Measurements from ENCODE around the gene TULP4.
"Not testable (repeated sequence)": the region's sequence is repeated elsewhere in the genome, so short reads cannot be mapped to it uniquely, and the experiment has no call there.

Gene TULP4

DNA sequence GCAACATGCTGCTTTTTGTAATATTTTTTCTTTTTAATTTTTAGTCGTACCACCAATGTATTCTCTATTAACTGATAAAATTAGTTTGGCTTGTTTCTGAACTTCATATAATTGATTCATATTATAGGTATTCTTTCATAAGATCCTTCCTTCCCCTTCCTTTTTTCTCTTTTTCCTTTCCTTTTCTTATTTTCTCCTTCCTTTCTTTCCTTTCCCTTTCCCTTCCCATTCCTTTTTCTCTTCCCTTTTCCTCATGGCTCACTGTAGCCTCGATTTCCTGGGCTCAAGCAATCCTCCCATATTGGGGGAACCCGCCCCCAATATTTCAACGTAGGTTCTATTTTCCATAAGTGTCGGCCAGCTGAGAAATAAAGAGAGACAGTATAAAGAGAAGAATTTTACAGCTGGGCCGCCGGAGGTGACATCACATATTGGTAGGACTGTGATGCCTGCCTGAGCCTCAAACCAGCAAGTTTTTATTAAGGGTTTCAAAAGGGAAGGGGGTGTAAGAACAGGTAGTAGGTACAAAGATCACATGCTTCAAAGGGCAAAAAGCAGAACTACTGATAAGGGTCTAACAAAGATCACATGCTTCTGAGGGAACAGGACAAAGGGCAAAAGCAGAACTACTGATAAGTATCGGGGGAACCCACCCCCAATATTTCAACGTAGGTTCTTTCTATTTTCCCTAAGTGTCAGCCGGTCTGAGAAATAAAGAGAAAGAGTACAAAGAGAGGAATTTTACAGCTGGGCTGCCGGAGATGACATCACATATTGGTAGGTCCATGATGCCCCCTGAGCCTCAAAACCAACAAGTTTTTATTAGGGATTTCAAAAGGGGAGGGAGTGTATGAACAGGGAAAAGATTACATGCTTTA is 16.1 kb upstream of the TULP4 start:
- not testable (repeated sequence) for FAIRE-seq

- not testable (repeated sequence) for FAIRE-seq
These were observed 15.4 kb upstream of the TULP4 start for GRCh38 chr6:158296854-158297324.

- FAIRE-seq: not testable (repeated sequence)
These were observed 14.6 kb upstream of the TULP4 start for GRCh38 chr6:158297657-158298056.

DNA sequence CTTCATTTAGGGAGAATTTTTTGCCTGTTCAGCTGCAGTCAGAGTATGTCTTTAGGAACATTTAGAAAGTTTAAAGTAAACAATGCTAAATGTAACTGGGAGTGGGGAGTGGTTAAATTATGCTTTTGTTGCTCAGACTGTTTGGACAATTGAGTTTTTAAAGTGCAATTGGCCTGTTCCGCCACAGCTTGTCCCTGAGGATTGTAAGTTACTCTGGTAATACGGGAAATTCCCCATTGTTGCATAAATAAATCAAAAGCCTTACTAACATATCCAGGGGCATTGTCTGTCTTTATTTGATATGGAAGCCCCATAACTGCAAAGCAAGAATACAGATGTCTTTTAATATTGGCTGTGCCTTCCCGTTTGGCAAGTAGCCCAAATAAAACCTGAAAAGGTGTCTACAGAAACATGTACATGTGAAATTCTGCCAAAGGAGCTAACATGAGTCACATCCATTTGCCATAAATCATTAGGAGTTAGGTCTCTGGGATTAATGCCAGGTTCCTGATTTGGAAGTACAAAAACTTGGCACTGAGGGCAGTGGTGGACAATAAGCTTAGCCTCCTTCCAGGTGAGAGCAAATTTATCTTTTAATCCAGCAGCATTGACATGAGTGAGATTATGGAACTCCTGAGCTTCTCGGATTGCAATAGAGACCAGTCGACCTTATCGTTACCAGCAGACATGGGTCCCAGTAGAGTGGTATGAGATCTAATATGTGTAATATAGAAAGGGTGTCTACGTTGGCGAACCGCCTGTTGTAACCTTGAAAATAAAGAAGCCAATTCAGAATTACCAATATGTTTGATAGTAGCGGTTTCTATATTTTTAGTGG is 11.7 kb upstream of the TULP4 start:
- FAIRE-seq: not testable (repeated sequence)

DNA sequence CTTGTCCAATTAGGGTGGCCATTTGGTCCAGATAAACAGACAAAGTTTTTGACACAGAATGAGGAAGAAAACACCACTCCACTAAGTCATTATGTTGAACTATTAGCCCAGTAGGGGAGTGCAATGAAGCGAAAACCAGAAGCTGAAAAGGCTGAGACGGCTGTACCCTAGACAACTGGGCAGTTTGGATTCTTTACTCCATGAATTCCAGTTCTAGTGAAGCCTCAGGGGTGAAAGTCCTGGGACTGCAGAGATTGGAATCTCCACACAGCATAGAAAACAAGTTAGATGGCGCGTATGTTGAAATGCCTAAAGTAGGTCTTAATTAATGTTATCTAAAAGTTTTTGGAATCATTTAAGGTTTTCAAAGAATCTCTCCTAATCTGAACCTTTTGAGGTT is 10.7 kb upstream of the TULP4 start:
- FAIRE-seq: not testable (repeated sequence)

DNA sequence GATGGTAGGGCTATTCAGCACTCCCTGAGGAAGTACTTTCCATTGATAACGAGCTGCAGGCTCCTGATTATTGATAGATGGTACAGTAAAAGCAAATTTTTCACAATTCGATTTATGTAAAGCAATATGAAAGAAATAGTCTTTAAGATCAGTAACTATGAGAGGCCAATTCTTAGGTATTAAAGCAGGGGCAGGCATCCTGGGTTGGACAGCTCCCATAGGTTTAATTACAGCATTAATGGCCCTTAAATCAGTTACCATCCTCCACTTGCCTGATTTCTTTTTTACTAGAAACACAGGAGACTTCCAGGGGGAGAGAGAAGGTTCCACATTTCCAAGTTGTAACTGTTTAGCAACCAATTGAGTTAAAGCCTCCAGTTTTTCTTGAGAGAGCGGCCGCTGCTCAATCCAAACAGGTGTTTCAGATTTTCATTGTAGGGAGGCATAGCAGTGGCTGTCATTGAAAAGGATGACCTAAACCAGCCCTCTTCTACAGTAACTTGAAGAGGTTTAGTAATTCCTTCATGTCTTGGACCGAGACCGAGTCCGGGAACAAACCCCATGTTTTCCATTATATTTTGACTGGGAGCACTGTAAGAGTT is 10.0 kb upstream of the TULP4 start:
- not testable (repeated sequence) for FAIRE-seq

GRCh38 chr6:158303210-158303731 is 9.0 kb upstream of the TULP4 start:
- no peak for FAIRE-seq

DNA sequence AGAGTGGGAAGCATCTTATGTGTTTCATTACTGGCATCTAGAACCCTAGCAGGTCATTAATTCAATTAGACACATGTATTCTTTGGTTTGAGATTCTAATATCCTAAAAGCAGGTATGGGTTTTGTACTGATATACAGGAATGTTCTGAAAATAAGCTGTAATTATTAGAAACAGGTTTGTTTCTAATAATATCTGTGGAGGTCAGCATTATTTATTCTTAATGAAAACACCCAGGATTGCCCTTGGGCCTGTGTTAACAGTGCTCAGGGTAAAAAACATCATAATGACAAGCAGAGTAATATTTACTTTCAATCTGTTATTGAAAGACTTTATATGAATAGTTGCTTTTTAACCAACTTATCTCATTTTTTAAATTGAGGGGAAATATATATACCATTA is 8.0 kb upstream of the TULP4 start:
- no peak for FAIRE-seq

DNA sequence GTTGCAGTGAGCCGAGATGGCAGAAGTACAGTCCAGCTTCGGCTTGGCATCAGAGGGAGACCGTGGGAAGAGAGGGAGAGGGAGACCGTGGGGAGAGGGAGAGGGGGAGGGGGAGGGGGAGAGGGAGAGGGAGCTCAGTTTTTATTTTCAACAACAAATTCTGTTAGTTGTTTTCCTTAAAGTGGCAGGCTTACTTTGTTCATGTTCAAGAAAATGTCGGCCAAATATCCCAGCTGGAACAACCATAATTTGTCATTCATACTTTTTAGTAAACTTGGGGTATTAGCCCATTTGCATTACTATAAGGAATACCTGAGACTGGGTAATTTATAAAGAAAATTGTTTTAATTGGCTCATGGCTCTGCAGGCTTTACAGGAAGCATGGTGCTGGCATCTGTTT is 2.5 kb upstream of the TULP4 start:
- FAIRE-seq: no peak

- no peak for FAIRE-seq
These were observed 1.1 kb upstream of the TULP4 start for GRCh38 chr6:158311193-158311592.

- no peak for FAIRE-seq
These were observed 639 bp upstream of the TULP4 start for GRCh38 chr6:158311626-158312025.

DNA sequence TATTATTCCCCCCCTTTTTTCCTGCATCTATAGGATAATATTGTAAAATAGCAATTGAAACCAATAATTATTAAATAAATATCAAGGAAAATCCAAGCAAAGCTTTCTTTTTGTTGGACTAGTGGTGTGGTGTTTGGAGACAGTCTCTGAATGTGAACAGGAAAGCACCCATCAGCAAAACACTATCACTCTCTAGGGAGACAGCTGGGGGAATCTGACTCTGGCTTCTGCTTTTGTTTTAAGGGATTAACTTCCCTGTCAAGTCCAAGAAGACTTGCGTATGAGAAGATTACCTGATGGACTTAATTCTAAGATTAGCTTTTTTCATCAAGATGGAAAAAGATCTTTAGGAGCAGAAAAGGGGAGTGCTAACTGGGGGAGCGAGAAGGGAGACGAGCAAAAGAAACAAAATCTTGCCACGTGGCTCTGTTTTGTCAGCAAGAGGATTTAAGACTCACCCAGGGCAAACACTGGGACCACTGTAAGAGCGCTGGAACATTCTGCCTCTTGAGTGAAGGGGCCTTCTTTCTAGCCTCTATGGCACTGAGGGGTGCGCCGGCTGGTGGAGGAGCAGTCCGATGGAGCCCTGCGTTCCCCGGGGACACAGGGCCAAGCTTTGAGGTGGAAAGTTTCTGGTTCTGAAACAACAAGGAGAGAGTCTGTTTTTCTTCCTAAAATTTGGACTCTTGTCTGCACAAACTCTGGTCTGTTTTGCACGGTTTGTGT is 570 bp downstream of the TULP4 start:
- FAIRE-seq: no peak

- FAIRE-seq: no peak
These were observed 1.7 kb downstream of the TULP4 start for GRCh38 chr6:158313989-158314388.

DNA sequence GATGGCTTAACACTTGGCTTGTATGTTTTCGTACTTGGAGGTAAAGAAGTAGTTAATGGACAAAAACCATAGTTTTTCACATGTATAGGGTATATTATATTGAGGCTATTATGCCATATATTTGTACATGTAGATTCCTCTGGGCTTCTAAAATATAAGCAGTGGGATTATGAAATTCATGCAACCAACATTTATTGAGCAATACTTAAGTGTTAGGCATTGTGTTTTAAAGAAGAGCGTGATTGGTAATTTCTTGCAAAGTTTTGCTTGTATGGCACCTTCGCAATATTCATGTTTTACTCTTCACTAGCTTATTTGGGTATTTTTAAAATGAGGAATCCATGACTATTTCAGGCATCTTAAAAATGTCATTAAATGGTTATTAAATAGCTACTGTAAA is 2.5 kb downstream of the TULP4 start:
- FAIRE-seq: no peak

DNA sequence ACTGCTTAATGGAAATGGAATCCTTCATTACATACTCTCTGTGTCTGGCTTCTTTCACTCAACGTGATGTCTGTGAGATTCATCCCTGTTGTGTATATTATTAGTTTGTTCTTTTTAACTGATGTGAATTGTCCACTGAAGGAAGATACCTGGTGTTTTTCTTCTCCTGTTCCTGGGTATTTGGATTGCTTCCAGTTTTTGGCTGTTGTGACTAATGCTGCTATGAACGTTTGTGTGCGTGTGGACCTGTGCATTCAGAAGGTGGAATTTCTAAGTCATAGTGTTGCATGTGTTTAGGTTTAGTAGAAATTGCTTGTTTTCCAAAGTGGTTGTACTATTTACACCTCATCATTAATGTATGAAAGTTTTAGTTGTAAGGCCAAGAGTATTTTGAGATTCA is 3.8 kb downstream of the TULP4 start:
- FAIRE-seq: no peak

- no peak for FAIRE-seq
These were observed 9.7 kb downstream of the TULP4 start for GRCh38 chr6:158321960-158322359.

DNA sequence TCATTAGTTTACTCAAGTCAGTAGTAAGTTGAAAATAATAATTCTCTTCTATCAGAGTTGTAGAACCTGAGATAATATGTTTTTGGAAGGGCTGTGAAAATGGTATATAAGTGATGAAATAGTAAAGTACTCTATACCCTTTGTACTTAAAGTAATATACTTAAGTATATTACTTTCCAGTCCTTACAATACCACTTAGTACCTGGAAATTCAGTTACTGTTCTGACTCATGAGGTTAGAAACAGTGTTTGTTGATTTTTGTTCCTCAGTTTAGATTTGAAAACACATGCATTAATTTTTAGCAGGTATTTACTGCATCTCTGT is 10.1 kb downstream of the TULP4 start:
- FAIRE-seq: no peak

- no peak for FAIRE-seq
These were observed 10.7 kb downstream of the TULP4 start for GRCh38 chr6:158322724-158323560.

- FAIRE-seq: no peak
These were observed 11.3 kb downstream of the TULP4 start for GRCh38 chr6:158323561-158323958.

GRCh38 chr6:158324136-158324535 is 11.9 kb downstream of the TULP4 start:
- no peak for FAIRE-seq

GRCh38 chr6:158327211-158327610 is 14.9 kb downstream of the TULP4 start:
- FAIRE-seq: no peak

- no peak for FAIRE-seq
These were observed 16.7 kb downstream of the TULP4 start for GRCh38 chr6:158328952-158329351.
